GM18526 (cell line): ENCODE measurements around the gene TMEM240.

Experiments
- POLR2A ChIP-seq: IDR thresholded peaks from 3 replicates; pipeline ENCODE4 v1.6.1; 2011; ENCODE audit not compliant: insufficient read length; ENCODE audit errors: extremely low read depth

Gene TMEM240

GRCh38 chr1:1547011-1547410, 6.6 kb upstream of the TMEM240 start:
- TF ChIP-seq POLR2A, result no peak

- no peak for TF ChIP-seq POLR2A
Observed at GRCh38 chr1:1545946-1546737, 5.7 kb upstream of the TMEM240 start.

GRCh38 chr1:1544544-1544943, 4.1 kb upstream of the TMEM240 start:
- TF ChIP-seq POLR2A, result no peak

- no peak for TF ChIP-seq POLR2A
Observed at GRCh38 chr1:1543706-1544099, 3.3 kb upstream of the TMEM240 start.

GRCh38 chr1:1542766-1543705, 2.6 kb upstream of the TMEM240 start:
- no peak for TF ChIP-seq POLR2A

GRCh38 chr1:1541956-1542765, 1.7 kb upstream of the TMEM240 start:
- no peak for TF ChIP-seq POLR2A

GRCh38 chr1:1540818-1541628, 599 bp upstream of the TMEM240 start:
- no peak for TF ChIP-seq POLR2A

- no peak for TF ChIP-seq POLR2A
Observed at GRCh38 chr1:1539310-1540089, 924 bp downstream of the TMEM240 start.

- no peak for TF ChIP-seq POLR2A
Observed at GRCh38 chr1:1538989-1539309, 1.5 kb downstream of the TMEM240 start.

- no peak for TF ChIP-seq POLR2A
Observed at GRCh38 chr1:1538334-1538733, 2.1 kb downstream of the TMEM240 start.

- TF ChIP-seq POLR2A, result no peak
Observed at GRCh38 chr1:1537626-1538250, 2.7 kb downstream of the TMEM240 start.

- no peak for TF ChIP-seq POLR2A
Observed at GRCh38 chr1:1536938-1537546, 3.4 kb downstream of the TMEM240 start.

DNA sequence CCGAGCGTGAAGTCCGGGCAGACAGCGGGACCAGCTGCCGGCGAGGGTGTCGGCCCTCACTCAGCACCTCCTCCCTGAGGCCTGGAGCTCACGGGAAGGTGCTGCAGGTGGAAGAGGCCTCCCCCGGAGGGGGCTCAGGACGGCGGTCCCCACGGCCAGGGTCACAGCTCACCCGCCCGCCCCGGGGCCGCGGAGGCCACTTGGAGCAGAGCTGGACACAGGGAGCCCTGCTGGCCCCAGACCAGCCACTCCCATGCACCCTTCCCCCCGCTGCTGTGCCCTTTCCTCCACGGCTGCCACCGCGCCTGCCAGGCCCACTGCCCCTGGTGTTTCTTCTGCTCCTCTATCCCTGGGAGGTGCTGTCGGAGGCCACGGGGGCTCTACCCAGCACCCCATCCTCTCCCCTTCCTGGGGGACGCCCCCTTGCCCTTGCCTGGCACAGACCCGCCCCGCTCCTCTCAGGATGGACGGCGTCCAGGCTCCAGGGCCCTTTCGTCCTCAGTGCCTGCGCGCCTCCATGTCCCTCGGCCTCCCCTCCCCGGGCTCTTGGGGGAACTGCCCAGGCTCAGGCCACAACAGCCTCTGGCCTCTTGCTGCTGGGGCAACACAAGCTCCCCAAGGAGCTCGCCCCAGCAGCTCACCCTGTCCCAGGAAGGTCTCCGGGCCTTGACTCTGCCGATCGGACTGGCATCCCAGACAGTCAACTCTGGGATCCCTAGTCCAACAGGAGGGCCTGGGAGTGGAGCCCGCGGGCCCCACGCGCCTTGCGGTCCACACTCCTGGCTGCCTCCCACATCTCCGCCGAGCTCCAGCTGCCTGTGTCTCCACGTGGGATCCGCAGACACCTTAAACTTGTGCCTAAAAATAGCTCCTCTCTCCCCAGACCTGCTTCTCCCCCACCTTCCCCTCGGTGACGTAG, 4.1 kb downstream of the TMEM240 start:
- no peak for TF ChIP-seq POLR2A
